HG02623 (cell line): Measurements from ENCODE around the gene SLCO1B1.
"Not testable (repeated sequence)": the region's sequence is repeated elsewhere in the genome, so short reads cannot be mapped to it uniquely, and the experiment has no call there.

Source experiments
- ATAC-seq: cut with Tn5 transposase; IDR thresholded peaks from one replicate; pipeline ENCODE4 v1.9.1; 2021; ENCODE audit warnings: moderate library complexity; ENCODE audit not compliant: unreplicated experiment

The SLCO1B1 gene, protein sequence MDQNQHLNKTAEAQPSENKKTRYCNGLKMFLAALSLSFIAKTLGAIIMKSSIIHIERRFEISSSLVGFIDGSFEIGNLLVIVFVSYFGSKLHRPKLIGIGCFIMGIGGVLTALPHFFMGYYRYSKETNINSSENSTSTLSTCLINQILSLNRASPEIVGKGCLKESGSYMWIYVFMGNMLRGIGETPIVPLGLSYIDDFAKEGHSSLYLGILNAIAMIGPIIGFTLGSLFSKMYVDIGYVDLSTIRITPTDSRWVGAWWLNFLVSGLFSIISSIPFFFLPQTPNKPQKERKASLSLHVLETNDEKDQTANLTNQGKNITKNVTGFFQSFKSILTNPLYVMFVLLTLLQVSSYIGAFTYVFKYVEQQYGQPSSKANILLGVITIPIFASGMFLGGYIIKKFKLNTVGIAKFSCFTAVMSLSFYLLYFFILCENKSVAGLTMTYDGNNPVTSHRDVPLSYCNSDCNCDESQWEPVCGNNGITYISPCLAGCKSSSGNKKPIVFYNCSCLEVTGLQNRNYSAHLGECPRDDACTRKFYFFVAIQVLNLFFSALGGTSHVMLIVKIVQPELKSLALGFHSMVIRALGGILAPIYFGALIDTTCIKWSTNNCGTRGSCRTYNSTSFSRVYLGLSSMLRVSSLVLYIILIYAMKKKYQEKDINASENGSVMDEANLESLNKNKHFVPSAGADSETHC

DNA sequence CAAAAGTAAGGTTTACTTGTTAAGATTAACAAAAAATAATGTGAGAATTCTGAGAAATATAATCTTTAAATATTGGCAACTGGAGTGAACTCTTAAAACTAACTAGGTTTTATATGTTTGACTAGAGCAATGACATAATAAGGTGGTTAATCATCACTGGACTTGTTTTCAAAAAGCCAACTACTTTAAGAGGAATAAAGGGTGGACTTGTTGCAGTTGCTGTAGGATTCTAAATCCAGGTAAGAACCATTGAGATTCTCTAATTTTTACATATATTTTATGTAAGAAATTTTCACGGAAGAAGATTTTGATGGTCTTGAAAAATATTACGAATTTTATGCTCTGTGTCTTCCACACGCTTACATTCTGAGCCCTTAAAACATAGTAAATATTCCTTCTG lies at the start of gene SLCO1B1:
Gene SLCO1B1 (plus strand): TSS at position 197 of the 400 bp plus-strand sequence. CDS start 10,381 bp downstream, outside the sequence.
- ATAC-seq: no peak

DNA sequence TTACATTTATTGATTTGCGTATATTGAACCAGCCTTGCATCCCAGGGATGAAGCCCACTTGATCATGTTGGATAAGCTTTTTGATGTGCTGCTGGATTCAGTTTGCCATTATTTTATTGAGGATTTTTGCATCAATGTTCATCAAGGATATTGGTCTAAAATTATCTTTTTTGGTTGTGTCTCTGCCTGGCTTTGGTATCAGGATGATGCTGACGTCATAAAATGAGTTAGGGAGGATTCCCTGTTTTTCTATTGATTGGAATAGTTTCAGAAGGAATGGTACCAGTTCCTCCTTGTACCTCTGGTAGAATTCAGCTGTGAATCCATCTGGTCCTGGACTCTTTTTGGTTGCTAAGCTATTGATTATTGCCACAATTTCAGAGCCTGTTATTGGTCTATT lies 46.2 kb upstream of the SLCO1B1 start:
- not testable (repeated sequence) for ATAC-seq

DNA sequence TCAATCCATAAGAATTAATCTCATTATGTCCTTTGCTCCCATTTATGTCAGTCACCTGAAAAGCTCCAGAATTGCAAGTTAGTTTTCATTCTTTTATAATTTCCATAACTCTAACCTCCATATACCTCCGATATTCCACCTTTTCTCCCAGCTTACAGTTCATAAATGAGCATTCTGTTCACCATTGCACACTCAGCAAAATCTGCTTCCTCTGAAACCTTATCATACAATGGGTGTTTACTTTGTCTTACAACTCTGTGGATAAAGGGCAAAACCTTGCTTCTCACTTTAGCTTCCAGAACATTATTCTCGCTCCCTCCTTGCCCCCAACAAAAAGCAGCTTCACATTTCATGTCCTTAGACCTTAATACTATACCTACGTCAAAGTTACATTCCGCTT lies 19.3 kb upstream of the SLCO1B1 start:
- ATAC-seq: no peak

DNA sequence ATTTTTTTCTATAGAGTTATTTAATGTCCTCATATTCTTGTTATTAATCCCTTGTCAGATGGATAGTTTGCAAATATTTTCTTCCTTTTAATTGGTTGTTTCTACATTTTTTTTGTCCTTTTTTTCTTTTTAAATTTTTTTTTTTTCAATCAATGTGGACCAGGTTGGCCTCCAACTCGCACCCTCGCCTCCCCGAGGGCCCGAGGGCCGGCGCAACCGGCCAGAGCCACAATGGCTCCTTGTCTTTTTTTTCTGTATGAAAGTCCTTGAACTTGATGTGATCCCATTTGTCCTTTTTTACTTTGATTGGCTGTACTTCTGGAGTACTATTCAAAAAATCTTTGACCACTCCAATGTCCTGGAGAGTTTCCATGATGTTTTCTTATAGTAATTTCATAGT lies 17.7 kb upstream of the SLCO1B1 start:
- no peak for ATAC-seq

DNA sequence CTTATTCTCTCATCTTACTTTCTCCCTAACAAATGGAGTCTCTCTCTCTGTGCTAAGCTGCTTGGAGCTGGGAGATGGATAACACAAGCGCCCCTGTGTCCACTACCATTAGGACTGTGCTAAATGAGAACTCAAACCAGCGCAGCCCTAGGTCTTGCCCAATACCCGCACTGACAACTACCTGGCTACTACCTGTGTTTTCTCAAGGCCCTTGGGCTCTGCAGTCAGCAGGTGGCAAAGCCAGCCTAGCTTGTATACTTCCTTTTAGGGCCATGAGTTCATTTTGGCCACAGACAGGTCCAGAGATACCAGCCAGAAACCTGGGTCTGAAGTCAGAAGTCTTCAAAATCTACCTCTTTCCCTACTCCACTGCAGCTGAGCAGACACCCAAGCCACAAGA lies 13.0 kb upstream of the SLCO1B1 start:
- no peak for ATAC-seq

DNA sequence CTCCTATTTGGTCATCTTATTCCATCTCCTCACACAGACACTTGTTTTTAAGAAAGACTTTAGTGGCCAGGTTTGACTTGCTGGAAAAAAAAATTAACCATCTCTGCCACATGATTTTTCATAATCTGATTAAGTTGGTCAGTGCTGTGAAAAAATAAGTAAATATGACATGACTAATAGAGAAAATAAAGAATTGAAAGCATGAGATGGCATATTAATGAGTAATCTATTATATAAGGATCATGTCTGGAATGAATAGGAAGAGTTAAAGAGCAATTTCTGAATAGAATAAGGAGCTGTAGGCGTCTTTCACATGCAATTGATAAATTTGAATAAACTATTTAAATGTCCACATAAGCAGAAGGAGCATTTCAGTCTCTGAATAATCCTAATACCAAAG lies 12.2 kb upstream of the SLCO1B1 start:
- no peak for ATAC-seq

DNA sequence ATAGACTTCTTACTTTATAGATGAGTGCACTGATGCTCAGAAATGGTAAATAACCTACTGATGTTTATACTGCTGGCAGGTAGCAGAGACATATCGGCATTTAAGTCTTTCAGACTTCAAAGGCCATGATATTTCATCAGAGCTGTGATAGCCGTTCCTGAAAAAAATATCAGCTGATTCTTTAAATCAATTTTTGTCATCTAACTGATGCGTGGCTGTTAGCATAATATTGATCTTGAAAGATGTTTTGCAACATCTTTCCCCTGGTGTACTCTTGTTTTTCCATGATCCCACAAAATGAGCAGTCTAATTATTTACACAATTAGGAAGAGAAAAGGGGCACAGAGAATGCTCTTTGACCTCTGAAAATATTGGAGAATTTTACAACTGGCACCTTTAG lies 1.6 kb upstream of the SLCO1B1 start:
- ATAC-seq: no peak

DNA sequence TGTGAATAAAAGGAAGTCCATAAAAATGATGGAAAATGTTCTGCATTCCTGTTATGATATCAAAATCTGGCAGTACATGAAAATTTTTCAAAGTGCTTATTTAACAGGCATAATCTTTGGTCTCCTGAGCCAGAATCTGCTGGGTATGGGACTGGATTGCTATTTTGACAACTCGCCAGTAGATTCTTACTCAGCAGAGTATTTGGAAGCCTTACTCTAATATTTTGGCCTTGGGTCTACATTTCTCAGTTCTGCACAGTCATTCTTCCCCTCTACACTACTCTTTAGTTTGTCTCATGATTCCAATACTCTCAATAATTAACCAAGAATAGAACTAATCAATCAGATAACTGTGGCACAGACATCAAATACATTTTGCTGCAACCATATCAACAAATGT lies 1.1 kb upstream of the SLCO1B1 start:
- ATAC-seq: no peak

DNA sequence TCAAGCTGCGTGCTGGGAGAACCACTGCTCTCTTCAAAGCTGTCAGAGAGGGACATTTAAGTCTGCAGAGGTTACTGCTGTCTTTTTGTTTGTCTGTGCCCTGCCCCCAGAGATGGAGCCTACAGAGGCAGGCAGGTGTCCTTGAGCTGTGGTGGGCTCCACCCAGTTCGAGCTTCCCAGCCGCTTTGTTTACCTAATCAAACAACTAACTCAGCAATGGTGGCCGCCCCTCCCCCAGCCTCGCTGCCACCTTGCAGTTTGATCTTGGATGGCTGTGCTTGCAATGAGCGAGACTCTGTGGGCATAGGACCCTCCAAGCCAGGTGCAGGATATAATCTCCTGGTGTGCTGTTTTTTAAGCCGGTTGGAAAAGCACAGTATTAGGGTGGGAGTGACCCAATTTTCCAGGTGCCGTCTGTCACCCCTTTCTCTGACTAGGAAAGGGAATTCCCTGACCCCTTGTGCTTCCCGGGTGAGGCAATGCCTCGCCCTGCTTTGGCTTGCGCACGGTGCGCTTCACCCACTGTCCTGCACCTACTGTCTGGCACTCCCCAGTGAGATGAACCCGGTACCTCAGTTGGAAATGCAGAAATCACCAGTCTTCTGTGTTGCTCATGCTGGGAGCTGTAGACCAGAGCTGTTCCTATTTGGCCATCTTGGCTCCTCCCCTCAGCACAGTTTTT lies 6.5 kb downstream of the SLCO1B1 start:
- not testable (repeated sequence) for ATAC-seq

DNA sequence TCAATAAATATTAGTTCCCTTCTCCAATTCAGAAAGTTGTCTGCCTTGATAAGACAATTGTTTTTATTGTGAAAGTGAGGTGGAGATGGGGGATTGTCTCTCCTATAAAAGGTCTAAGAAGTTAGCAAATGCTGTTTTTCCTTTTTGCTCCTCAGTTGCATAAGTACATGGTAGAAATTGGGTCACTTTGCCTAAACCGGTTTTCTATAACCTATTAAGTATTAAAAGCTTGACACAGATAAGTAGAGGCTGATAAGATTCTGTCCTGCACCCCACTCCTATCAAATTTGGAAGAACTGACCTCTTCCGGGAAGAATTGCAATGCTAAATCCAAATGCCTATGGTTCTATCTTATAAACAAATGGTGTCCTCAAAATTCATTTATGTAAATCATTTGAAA lies 7.0 kb downstream of the SLCO1B1 start:
- no peak for ATAC-seq

DNA sequence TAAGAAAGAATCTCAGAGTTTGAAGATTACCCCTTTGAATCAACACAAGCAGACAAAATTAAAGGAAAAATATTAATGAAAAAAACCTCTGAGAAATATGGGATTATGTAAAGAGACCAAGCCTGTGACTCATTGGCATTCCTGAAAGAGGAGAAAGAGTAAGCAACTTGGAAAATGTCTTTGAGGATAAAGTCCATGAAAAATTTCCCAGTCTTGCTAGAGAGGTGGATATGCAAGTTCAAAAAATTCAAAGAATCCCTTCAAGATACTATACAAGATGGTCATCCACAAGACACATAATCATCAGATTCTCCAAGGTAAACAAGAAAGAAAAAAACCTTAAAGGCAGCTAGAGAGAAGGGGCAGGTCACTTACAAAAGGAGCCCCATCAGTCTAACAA lies 13.3 kb downstream of the SLCO1B1 start:
- ATAC-seq: no peak

DNA sequence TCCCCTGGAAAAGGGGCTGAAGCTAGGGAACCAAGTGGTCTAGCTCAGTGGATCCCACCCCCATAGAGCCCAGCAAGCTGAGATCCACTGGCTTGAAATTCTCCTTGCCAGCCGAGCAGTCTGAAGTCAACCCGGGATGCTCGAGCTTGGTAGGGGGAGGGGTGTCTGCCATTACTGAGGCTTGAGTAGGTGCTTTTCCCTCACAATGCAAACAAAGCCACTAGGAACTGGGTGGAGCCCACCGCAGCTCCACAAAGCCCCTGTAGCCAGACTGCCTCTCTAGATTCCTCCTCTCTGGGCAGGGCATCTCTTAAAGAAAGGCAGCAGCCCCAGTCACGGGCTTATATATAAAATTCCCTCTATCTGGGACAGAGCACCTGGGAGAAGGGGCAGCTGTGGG lies 18.9 kb downstream of the SLCO1B1 start:
- ATAC-seq: not testable (repeated sequence)

DNA sequence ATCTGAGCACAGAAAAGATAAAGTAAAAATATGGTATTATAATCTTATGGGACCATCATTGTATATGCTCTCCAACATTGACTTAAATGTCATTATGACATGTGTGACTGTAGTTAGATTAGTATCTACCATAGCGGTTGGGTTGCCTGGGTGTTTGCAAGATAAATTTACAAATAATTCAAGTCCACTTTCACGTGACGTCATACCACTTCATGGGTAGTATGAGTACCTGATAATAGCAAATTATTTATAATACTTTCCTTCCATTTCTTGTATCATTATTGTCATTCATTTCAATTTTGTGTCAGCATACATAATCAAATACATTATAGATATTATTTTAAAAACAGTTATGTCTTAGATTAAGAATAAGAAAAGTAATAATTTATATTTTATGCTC lies 20.2 kb downstream of the SLCO1B1 start:
- no peak for ATAC-seq

DNA sequence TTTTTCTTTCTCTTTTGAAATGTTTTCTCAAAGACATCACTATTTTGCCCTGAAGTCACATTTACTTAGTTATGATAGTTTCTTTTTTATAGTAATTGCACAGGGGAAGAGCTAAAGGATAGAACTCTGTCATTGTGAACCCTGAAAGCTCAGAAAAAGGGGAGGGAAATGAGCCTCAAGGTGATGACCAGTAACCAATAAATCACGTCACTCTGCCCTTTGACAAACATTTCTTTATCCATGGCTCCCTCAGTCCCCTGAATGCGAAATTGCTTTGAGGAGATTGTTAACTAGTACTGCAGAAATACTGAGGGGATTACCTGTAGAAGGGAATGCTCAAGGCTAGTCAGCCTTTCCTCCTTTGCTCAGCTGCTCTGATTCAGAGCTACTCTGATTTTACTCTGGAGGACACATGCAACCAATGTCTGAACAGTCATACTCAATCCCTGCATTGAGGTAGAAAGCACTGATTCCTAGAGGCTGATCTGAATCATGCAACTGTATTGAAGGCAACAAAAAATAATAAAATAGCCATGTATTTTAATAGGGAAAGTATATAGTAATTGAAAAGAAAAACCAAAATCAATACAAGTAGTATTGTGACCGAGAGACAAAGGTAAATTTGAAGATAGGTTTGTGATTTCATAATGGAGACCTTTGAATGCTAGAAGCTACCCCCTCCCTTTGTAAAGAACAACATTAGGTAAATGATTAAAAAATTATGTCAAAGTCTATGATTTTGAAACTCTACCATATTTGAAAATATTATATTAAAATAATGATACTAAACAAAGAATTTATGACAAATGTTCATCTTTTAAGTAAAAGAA lies 24.7 kb downstream of the SLCO1B1 start:
- no peak for ATAC-seq

DNA sequence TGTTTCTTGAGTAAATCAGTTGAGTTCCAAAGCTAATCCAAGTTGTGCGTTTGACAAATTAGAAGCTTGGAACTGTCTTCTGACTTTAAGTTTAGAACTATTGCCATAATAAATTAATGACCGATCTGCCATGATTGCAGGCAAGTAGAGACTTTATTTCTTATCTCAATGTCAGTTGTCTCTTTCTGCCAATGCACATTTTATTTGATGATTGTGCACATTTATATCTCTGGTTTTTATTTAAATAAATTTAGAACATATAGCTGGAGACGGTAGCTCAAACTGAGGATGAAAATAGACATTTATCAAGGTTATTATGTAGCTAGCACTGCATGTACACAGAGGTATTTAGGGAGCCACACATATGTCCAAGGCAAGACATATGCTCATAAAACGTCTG lies 34.1 kb downstream of the SLCO1B1 start:
- no peak for ATAC-seq

DNA sequence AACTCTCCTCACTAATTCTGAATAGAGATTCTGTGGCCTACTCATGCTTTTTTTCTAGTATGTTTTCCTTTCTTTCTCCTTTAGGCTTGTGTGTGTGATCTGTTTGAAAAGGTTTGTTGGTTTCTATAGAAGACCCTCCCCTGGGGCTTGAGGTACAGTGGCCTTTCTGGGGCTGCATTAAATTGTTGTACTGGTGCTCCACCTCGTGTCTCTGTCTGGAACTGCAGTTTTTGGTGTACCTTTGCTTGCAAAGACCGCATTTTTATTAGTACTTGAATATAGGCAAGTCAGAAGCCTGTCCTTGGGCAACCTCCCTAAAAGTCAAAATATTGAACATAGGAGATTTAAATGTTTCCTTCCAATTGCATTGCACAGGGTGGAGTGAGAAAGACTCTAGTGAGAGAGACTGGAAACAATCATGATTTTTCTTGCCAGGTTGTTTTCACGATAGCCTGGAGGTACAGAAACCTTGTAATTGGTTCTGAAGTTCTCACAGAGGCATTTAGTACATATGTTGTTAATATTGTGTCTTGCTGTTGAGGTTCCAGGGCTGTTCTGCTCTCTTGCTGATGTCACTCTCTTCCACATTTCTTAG lies 39.0 kb downstream of the SLCO1B1 start:
- peak; percentile 62 for ATAC-seq

DNA sequence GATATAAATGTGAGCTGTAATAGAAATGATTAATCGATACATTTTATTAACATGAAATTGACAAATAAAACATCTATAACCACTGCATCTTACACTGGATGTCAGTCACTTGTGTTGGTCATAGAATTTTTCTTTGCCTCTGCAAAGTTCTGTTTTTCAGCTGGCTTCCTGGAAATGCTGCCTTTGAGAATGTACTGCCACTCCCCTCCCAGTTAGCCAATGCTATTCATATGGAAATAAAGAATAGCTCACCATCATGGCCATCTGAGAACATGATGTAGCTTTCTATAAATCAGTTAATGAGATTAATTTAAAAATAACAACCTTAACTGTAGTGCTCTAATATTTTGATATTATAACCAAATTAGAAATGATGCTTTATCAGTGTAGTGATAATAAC lies 41.1 kb downstream of the SLCO1B1 start:
- ATAC-seq: no peak

DNA sequence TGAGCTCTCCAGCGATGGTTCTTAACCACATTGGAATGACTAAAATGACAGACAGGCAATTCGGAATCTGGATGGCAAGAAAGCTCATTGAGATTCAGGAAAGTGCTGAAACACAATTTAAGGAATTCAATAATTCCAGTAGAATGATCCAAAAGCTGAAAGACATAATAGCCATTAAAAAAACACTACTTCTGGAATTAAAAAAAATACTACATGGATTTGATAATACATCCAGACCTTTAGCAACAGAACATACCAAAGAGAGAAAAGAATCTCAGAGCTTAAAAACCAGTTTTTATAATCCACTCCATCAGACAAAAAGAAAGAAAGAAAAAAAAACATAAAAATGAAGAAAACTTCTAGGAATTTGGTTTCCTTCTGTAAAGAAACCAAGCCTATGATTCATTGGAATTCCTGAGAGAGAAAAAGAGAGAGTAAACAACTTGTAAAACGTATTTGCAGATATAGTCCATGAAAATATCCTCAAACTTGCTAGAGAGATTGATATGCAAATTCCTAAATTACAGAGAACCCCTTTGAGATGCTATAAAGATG lies 52.8 kb downstream of the SLCO1B1 start:
- ATAC-seq: no peak

DNA sequence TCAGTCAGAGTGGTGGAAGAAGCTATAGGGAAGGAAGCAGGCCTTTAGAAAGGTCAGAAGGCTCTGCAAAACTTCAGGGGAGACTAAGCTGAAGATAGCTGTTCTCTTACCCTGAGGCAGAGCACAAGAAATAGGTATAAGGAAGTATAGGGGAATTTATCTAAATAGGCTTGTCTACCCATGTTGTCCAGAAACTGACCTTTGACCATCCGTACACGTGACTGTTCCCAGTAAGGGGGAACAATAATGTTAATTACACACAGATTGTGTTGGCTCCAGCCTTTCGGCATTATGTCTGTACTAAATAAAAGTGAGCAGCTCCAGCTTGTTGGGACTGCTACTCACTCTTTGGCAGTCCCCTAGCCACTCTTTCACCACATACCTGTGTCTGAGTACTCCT lies 59.0 kb downstream of the SLCO1B1 start:
- ATAC-seq: no peak

DNA sequence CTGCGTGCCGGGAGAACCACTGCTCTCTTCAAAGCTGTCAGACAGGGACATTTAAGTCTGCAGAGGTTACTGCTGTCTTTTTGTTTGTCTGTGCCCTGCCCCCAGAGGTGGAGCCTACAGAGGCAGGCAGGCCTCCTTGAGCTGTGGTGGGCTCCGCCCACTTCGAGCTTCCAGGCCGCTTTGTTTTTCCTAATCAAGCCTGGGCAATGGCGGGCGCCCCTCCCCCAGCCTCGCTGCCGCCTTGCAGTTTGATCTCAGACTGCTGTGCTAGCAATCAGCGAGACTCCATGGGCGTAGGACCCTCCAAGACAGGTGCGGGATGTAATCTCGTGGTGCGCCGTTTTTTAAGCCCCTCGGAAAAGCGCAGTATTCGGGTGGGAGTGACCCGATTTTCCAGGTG lies 83.4 kb downstream of the SLCO1B1 start:
- ATAC-seq: not testable (repeated sequence)
